Panc1 (cell line): ENCODE data around the gene RPP30. TPM values are rescaled to one million over a fixed set of nuclear protein-coding genes. Genes with fewer than 3 reads are reported as not detected.

Experiments
- ATAC-seq: fragments of 200-7000 bp; cut with Tn5 transposase; 2 replicates; pipeline ENCODE4 v1.9.1; 2020; ENCODE audit warnings: mild to moderate bottlenecking, moderate library complexity
- BruUV-seq: library from RNA; stranded (reverse); fragments of 400-500 nt; replicated peaks from 2 replicates; lab custom pipeline; 2021; lab: Mats Ljungman, UMichigan
- CTCF ChIA-PET: fragments of 300-600 bp; sonication (Branson Sonifier 250); formaldehyde crosslinking; loops from one replicate; lab custom pipeline; 2022; ENCODE audit warnings: antibody characterized with exemption; lab: Charles Lee
- POLR2A ChIA-PET: fragments of 300-600 bp; sonication (Branson Sonifier 250); formaldehyde crosslinking; loops from one replicate; lab custom pipeline; 2022; ENCODE audit warnings: antibody characterized with exemption; lab: Charles Lee
- DNase-seq: peaks from one replicate; pipeline ENCODE4 v3.0.0-alpha.2; 2010; ENCODE audit warnings: low read depth, low spot score
- H3K27ac ChIP-seq: 2 replicates; pipeline ENCODE4 v1.5.1; 2011; ENCODE audit warnings: mild to moderate bottlenecking, low read length, inconsistent platforms
- H3K27me3 ChIP-seq: fragments of 200-500 bp; sonication (Bioruptor generic); 2 replicates; pipeline ENCODE4 v1.6.0; 2014; ENCODE audit warnings: low read length, inconsistent platforms; ENCODE audit not compliant: control insufficient read depth, insufficient read depth
- H3K36me3 ChIP-seq: fragments of 200-500 bp; sonication (Bioruptor generic); 2 replicates; pipeline ENCODE4 v1.5.1; 2014; ENCODE audit warnings: inconsistent platforms, mild to moderate bottlenecking, low read length, moderate library complexity; ENCODE audit not compliant: control insufficient read depth, insufficient read depth
- H3K4me1 ChIP-seq: 2 replicates; pipeline ENCODE4 v1.5.1; 2011; ENCODE audit warnings: inconsistent platforms, mild to moderate bottlenecking, low read length, moderate library complexity; ENCODE audit not compliant: control insufficient read depth, insufficient read depth
- H3K4me3 ChIP-seq, 2 experiments: 2 replicates each; pipeline ENCODE4 v1.5.1; 2011 to 2012; ENCODE audit warnings: low read depth in 2 of 2, low read length in 2 of 2, mild to moderate bottlenecking in 2 of 2, inconsistent platforms in 1 of 2, moderate library complexity in 1 of 2
- H3K9me3 ChIP-seq: fragments of 200-500 bp; sonication (Bioruptor generic); 2 replicates; pipeline ENCODE4 v1.5.1; 2014; ENCODE audit warnings: low read depth, mild to moderate bottlenecking, inconsistent platforms, low read length, moderate library complexity; ENCODE audit not compliant: control insufficient read depth, insufficient read depth
- POLR2AphosphoS5 ChIP-seq: IDR thresholded peaks from 2 replicates; pipeline ENCODE4 v1.6.1; 2012; ENCODE audit warnings: mild to moderate bottlenecking, low read depth, low read length, moderate library complexity
- SIN3A ChIP-seq: IDR thresholded peaks from 2 replicates; pipeline ENCODE4 v1.6.1; 2012; ENCODE audit warnings: low read depth, mild to moderate bottlenecking, low read length, moderate library complexity, borderline replicate concordance; ENCODE audit not compliant: insufficient read depth
- TCF7L2 ChIP-seq: IDR thresholded peaks from 2 replicates; pipeline ENCODE4 v1.6.1; 2011; ENCODE audit warnings: mild to moderate bottlenecking, low read depth, low read length, inconsistent platforms
- in situ Hi-C: cut with HindIII; loops from 2 replicates; pipeline ENCODE4 v1.10.0; 2016; ENCODE audit warnings: low sequenced_read_pairs, low pct_unique_long_range_greater_than_20kb
- intact Hi-C: fragments of 100-400 bp; cut with micrococcal nuclease; formaldehyde crosslinking; loops from one replicate; pipeline ENCODE4 v1.10.0; 2022; ENCODE audit not compliant: unreplicated experiment
- total RNA-seq: library from RNA; stranded (reverse); gene quantifications from one replicate; pipeline ENCODE4 v1.2.1, GENCODE V29; 2021; ENCODE audit not compliant: unreplicated experiment
- TF ChIP-seq, protein P1 (sequence below), 2 experiments: IDR thresholded peaks; 2 replicates each; pipeline ENCODE4 v1.6.1; 2011 to 2012; ENCODE audit warnings: low read depth in 2 of 2, control low read depth in 1 of 2, low read length in 1 of 2, mild to moderate bottlenecking in 1 of 2, moderate library complexity in 1 of 2; ENCODE audit not compliant: insufficient read depth in 1 of 2
- TF ChIP-seq, protein P2 (sequence below): fragments of 450-650 bp; IDR thresholded peaks from 2 replicates; pipeline ENCODE4 v1.5.1; 2017; ENCODE audit warnings: mild to moderate bottlenecking

RPP30 gene
- total RNA-seq, 1 experiment from 2014 or later: 59.0 TPM

DNA sequence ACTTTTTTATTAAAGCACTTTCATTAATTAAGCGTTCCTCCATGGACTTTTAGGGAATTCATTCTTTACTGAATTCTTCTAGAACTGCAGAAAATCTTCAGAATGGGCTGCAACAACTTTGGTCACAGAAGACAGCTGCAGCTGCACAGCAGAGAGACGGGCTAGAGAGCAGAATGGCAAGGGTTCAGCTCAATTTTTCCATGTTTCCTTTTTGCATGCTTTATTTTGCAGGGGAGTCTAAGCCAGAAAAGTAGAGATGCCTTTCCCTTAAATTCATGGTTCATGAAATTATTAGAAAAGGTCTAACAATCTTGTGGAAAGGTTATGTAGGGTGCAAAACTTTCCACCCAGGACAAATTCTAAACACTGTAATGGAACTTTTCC, 64.5 kb downstream of the RPP30 start:
- H3K4me3 ChIP-seq: no peak overlapping the region
- ChIA-PET POLR2A (interaction anchor here (0.6 kb wide), 1 partner anchor 43 kb away, joined by 3 read pairs; no protein-coding TSS in a partner anchor), CTCF (no interaction called here)
- no TSS peak for BruUV-seq
- intact Hi-C loops (no loop called here), in situ Hi-C loops (no loop called here)
- TF ChIP-seq POLR2AphosphoS5 (no peak), TCF7L2 (no peak)
- TF ChIP-seq, protein P1, sequence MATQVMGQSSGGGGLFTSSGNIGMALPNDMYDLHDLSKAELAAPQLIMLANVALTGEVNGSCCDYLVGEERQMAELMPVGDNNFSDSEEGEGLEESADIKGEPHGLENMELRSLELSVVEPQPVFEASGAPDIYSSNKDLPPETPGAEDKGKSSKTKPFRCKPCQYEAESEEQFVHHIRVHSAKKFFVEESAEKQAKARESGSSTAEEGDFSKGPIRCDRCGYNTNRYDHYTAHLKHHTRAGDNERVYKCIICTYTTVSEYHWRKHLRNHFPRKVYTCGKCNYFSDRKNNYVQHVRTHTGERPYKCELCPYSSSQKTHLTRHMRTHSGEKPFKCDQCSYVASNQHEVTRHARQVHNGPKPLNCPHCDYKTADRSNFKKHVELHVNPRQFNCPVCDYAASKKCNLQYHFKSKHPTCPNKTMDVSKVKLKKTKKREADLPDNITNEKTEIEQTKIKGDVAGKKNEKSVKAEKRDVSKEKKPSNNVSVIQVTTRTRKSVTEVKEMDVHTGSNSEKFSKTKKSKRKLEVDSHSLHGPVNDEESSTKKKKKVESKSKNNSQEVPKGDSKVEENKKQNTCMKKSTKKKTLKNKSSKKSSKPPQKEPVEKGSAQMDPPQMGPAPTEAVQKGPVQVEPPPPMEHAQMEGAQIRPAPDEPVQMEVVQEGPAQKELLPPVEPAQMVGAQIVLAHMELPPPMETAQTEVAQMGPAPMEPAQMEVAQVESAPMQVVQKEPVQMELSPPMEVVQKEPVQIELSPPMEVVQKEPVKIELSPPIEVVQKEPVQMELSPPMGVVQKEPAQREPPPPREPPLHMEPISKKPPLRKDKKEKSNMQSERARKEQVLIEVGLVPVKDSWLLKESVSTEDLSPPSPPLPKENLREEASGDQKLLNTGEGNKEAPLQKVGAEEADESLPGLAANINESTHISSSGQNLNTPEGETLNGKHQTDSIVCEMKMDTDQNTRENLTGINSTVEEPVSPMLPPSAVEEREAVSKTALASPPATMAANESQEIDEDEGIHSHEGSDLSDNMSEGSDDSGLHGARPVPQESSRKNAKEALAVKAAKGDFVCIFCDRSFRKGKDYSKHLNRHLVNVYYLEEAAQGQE (IDR thresholded peaks at IDR 0.05; ENCODE audit: insufficient read depth in 1 of 2, low read depth in 2 of 2, low read length in 1 of 2): no peak
- no peaks in the 10 kb centered on the region; the same call in 1 of the 2 replicates for H3K27me3 ChIP-seq
- no peaks in the 10 kb centered on the region for H3K4me1 ChIP-seq
- H3K27ac ChIP-seq: no peak overlapping the region
- no peaks in the 10 kb centered on the region for H3K36me3 ChIP-seq
- no peaks in the 10 kb centered on the region for H3K9me3 ChIP-seq
- no peak for DNase-seq
- ATAC-seq: no peak

DNA sequence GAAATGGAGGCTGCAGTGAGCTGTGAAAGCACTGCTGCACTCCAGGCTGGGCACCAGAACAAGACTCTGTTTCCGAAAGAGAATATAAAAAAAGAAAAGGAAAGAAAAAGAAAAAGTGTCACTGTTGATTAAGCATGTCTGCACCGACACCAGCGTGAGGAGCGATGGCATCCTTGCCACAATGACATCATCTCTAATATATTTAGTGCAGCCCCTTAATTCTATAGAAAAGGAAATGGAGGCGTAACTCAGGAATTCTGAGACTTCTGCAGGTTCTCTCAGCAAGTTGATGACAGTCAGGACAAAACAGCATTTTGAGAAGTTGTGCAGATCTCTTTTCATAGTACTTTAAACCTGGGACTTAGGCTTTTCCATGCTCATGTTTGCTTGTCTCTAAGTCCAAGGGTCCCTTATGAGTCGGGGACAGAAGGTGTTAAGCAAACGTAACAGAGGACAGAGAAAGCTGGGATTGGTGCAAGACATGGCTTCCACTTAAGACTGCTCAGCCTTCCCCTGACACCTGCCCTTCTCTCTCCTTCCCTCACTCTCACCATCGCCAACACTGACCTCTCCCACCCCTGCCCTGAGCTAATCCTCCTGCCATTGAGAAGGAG, 66.0 kb downstream of the RPP30 start:
- Histone ChIP-seq H3K9me3 (no peaks in the 10 kb centered on the region), H3K27me3 (no peaks in the 10 kb centered on the region), H3K4me1 (no peaks in the 10 kb centered on the region), H3K36me3 (no peaks in the 10 kb centered on the region), H3K27ac (no peak overlapping the region), H3K4me3 (no peak overlapping the region)
- TF ChIP-seq, protein P2, sequence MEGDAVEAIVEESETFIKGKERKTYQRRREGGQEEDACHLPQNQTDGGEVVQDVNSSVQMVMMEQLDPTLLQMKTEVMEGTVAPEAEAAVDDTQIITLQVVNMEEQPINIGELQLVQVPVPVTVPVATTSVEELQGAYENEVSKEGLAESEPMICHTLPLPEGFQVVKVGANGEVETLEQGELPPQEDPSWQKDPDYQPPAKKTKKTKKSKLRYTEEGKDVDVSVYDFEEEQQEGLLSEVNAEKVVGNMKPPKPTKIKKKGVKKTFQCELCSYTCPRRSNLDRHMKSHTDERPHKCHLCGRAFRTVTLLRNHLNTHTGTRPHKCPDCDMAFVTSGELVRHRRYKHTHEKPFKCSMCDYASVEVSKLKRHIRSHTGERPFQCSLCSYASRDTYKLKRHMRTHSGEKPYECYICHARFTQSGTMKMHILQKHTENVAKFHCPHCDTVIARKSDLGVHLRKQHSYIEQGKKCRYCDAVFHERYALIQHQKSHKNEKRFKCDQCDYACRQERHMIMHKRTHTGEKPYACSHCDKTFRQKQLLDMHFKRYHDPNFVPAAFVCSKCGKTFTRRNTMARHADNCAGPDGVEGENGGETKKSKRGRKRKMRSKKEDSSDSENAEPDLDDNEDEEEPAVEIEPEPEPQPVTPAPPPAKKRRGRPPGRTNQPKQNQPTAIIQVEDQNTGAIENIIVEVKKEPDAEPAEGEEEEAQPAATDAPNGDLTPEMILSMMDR: no peak
- TF ChIP-seq POLR2AphosphoS5 (no peak), TCF7L2 (no peak), SIN3A (no peak)
- TF ChIP-seq, protein P1 (IDR thresholded peaks at IDR 0.05; ENCODE audit: insufficient read depth in 1 of 2, low read depth in 2 of 2, low read length in 1 of 2): no peak
- DNase-seq (no peak), ATAC-seq (no peak)
- CTCF ChIA-PET: no interaction called here
- in situ Hi-C loops: no loop called here
- intact Hi-C loops: no loop called here
- POLR2A ChIA-PET: no interaction called here
- BruUV-seq: no TSS peak
